GM19351 (cell line): Measurements from ENCODE around the gene ASB18.
"Not testable (repeated sequence)": the region's sequence is repeated elsewhere in the genome, so short reads cannot be mapped to it uniquely, and the experiment has no call there.

Experiments used
- ATAC-seq: cut with Tn5 transposase; IDR thresholded peaks from one replicate; pipeline ENCODE4 v1.9.1; 2021; ENCODE audit warnings: mild to moderate bottlenecking, moderate library complexity; ENCODE audit not compliant: unreplicated experiment

The ASB18 gene

DNA sequence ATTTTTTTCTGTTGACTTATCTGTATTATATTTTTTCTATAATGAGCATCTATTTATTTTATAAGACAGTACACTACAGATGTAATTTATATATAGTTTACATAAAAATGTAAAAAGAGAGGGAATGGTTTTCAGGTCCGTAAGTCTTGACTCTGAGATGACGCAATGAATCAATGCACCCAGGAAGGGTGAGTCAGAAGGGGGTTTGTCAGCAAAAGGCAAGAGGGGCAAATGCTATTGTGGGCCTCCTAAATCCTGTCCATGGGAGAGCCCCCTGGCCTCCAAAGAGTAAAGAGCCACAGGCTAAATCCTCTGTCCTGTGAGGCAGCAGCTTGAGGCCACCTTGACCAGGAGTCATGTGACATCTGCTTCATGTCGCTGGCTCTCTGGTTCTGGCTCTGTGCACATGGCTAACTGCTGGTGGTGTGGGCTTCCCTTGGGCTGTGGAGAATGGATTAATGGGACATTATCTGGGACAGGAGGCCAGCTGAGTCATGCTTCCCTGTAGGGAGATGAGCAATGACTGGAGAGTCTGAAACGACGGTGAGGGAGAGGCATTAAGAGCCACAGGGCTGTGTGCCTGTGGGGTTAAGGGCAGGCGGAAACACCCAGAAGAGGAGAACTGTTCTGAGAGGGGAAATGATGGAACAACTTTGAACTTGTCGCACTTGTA lies 22.8 kb upstream of the ASB18 start:
- ATAC-seq = no peak

DNA sequence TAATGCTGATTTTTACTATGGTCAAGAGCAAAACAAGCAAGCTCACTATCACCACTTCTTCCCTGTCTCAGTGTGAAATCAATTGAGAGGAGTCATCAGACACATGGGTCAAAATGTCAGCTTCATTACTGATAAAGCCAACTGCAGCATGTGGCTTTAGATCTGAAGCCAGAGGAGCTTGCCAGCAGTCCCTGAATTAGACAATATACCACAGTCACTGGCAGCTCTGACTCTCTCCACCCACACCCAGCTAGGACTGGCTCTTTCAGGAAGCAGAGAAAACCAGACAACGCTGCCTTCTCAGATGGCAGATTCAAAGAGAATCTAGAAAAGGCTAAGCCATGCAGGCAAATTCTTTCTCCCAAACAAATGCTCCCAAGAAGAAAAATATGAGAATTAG lies 20.0 kb upstream of the ASB18 start:
- ATAC-seq = no peak

DNA sequence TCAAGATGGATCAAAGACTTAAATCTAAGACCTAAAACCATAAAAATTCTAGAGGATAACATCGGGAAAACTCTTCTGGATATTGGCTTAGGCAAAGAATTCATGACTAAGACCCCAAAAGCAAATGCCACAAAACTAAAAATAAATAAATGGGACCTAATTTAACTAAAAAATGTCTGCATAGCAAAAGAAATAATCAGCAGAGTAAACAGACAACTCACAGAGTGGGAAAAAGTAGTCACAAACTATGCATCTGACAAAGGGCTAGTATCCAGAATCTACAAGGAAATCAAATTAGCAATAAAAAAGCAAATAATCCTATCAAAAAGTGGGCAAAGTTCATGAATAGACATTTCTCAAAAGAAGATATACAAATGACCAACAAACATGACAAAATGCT lies 18.2 kb upstream of the ASB18 start:
- no peak for ATAC-seq

DNA sequence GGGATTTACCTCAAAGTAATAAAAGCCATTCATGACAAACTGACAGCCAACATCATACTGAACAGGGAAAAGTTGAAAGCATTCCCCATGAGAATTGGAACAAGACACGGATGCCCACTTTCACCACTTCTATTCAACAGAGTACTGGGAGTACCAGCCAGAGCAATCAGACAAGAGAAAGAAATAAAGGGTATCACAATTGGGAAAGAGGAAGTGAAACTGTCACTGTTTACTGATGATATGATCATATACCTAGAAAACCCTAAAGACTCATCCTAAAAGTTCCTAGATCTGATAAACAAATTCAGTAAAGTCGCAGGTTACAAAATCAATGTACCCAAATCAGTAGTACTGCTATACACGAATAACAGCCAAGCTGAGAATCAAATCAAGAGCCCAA lies 17.2 kb upstream of the ASB18 start:
- ATAC-seq = no peak

GRCh38 chr2:236273126-236273525 lies 8.9 kb upstream of the ASB18 start:
- no peak for ATAC-seq

DNA sequence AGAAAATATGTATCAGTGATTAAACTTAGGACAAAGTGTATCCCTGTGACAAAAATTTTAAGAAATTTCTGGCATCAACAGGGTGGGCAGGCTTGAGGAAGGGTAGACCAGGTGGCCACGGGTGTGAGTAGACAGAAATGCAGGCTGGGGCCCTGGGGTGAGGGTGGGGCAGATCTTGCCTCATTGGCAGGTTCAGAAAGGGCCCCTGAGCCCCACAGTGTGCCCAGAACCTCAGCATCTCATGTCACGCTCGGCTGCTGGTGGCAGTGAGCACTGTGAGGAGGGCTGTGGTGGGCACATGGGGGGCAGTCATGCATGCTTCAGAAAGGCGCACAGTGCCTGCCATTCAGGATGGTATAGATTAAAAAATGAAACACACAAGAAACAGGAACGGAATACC lies 7.6 kb upstream of the ASB18 start:
- ATAC-seq = no peak

GRCh38 chr2:236269876-236270275 lies 5.7 kb upstream of the ASB18 start:
- not testable (repeated sequence) for ATAC-seq

GRCh38 chr2:236265675-236266074 lies 1.5 kb upstream of the ASB18 start:
- no peak for ATAC-seq

DNA sequence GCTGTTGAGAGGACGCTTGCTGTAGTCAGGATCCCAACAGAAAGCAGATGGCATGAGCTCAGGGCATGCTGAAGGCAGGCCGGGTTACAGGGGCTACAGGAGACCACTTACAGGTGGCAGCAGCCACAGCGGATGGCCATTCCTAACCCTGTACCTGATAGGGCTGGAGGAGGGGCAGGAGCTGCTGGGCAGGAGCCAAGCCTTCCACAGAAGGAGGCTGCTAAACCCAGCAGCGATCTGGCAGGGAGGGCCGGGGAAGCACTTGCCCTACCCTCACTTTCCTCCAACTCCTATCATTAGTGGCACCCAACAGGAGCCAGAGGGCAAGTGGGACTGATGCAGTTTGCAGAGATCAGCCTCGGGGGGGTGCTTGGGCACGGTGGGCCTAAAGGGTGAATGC lies 2.0 kb downstream of the ASB18 start:
- no peak for ATAC-seq

GRCh38 chr2:236261452-236261851 lies 2.8 kb downstream of the ASB18 start:
- no peak for ATAC-seq

GRCh38 chr2:236259371-236259770 lies 4.8 kb downstream of the ASB18 start:
- ATAC-seq = no peak

GRCh38 chr2:236257575-236257974 lies 6.6 kb downstream of the ASB18 start:
- ATAC-seq = no peak

DNA sequence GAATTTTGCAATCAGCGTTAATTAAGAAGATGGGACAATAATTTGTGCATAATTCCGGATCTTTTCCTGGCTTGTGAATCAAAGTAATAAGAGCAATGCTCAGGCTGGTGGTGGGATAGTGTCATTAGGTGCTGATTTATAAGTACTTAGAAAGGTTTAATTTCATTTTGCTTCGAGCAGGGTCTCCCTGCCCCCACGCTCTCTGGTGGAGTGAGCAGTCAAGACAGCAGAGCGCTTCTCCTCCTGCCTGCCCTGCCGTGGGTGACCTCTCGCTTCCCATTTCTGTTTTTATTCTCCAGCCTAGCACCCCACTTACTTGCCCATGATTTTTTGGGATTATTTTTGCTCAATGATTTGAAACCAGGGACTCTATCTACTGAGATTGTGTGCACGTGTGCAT lies 7.1 kb downstream of the ASB18 start:
- ATAC-seq = no peak

DNA sequence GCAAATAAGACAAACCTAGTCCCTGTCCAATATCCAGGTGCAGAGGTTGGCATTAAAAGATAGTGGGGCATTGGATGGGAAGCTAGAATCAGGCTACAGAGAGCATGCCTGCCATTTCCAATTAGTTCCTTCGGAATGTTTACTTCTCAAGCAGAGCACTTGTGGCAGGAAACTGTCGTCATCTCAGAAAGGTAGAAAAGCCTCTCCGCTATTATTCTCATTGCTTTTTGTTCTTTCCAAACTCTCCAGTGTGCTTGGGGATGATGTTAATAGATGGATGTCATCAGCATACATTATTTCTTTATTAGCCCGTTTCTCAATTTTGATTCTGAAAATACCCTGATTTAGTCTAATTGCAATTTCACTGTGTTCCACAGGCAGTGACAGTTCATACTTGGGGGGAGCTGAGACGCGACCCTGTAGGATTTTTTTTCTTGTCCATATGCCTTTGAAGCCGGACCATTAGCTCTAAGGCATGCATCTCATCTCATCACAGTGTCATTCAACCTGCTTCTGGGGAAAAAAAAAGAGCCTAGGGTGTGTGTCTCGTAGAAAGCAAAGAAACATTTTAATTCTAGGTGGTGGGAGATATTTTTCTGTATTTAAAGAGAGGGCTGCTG lies 7.7 kb downstream of the ASB18 start:
- no peak for ATAC-seq

DNA sequence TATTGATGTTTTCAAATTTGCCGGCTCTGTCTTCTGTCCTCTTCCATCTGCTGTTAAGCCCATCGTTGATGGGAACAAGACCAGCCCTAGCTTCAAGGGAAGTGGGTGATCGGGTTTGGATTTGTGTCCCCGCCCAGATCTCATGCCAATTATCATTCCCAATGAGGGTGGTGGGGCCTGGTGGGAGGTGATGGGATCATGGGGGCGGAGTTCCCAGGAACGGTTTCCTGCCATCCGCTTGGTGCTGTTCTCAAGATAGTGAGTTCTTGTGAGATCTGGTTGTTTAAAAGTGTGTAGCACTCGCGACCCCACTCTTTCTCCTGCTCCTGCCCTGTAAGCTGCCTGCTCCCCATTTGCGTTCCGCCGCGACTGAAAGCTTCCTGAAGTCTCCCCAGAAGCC lies 9.5 kb downstream of the ASB18 start:
- no peak for ATAC-seq

DNA sequence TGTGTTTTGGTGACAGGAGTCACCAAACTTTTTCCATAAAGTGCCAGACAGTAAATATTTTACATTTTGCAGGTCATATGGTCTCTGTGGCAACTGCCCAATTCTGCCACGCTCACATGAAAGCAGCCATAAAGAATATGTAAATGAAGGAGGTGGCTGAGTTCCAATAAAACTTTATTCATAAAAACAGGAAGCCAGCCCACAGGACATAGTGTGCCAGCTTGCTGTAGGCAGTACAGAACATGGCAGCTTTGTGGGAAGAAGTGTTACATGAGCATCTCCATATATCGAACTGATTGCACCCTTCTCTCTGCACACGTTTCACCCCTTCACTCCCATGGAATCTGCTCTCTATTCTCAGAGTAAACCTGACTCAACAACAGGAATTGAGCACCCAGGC lies 10.2 kb downstream of the ASB18 start:
- no peak for ATAC-seq

DNA sequence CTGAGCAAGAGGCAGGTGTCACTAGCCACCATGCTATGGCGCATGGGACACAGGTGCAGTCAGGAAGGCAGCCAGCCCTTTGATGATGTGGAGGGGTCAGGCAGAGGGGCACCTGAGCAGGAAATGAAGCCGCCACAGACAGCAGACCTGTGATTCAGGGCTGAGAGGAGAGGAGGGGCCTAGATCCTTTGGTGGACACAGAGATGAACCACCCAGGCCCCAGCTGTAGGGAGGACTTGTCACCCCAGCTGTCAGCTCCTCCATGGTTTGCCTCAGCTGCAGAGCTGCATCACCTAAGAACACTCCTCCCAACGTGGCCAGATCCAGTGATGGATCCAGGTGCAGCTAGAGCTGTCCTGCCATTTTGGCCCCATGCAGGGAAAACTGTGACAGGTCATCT lies 11.6 kb downstream of the ASB18 start:
- ATAC-seq = no peak

DNA sequence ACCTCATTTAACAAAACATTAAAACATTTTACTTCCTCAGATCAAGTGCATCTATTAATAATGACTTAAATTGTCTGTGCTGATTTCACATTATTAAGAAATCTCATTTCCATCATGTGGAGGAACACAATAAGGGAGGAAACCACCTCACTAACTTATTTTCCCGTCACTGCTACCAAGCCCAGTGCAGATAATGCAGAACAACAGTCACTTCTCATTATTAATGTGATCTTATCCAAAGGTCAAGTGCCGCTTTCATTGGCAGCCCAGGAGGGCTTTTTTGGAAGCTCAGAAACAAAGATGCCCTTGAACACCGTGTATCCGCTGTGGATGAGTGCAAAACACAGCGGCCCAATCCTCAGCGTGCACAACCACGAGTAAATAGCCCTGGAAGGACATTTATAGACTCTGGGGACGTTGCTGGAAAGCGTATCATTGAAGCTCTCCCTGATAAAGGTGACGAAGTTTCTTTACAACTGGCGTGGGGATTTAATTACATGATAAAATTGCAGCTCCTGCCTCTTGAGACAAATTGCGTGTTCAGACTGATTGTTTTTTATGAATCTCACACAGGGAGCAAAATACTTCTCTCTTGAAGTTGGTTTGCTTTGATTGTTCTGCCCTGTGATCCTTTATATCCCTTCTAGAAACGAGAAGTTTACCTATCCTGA lies 13.2 kb downstream of the ASB18 start:
- ATAC-seq = no peak

- ATAC-seq = no peak
Observed at GRCh38 chr2:236250286-236250685, 13.9 kb downstream of the ASB18 start.

- no peak for ATAC-seq
Observed at GRCh38 chr2:236249066-236249465, 15.1 kb downstream of the ASB18 start.

DNA sequence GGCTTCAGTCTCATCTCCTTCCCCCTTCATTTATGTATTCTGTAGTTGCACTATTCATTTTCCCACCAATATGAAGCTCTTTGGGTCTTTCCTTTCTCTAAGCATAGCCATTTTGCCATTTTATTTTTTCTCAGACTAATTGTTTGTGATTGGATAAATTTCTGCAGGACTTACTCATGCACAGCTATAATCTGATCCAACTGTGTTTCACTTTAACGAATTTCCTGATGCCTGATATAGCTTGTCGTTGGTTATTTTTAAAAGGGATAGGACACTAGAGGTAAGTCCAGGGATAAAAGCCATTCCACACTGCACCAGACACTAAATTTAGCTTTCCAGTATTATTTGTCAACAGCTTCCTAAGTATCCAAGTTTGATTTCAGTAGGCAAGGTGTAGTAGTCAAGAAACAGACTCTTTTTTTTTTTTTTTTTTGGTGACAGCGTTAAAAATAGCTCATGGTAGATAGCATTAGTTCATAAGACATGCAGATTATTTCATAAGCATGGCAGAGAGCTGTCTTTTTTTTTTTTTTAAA lies 17.4 kb downstream of the ASB18 start:
- ATAC-seq = no peak

- ATAC-seq = no peak
Observed at GRCh38 chr2:236244256-236244655, 19.9 kb downstream of the ASB18 start.
